ENCODE measurements around the gene NFATC1.
"Not testable (repeated sequence)": the region's sequence is repeated elsewhere in the genome, so short reads cannot be mapped to it uniquely, and the experiment has no call there.

NFATC1 gene

GRCh38 chr18:79477711-79478483, 82.2 kb downstream of the NFATC1 start:
- DNase-seq (ENCODE audit: low read depth), result no peak
- no peak overlapping the region for H3K4me3 ChIP-seq (ENCODE audit: low read depth, low read length)
- no peak for TF ChIP-seq CTCF (IDR thresholded peaks at IDR 0.05; ENCODE audit: low read depth, low read length, missing control alignments)

- no peak for DNase-seq (ENCODE audit: low read depth)
- no peak overlapping the region for H3K4me3 ChIP-seq (ENCODE audit: low read depth, low read length)
- no peak for TF ChIP-seq CTCF (IDR thresholded peaks at IDR 0.05; ENCODE audit: low read depth, low read length, missing control alignments)
These were observed 82.9 kb downstream of the NFATC1 start for GRCh38 chr18:79478484-79479115.

- no peak for DNase-seq (ENCODE audit: low read depth)
- H3K4me3 ChIP-seq (ENCODE audit: low read depth, low read length), result no peak overlapping the region
- TF ChIP-seq CTCF (IDR thresholded peaks at IDR 0.05; ENCODE audit: low read depth, low read length, missing control alignments), result no peak
These were observed 83.5 kb downstream of the NFATC1 start for GRCh38 chr18:79479116-79479760.

GRCh38 chr18:79479761-79480161, 84.0 kb downstream of the NFATC1 start:
- DNase-seq (ENCODE audit: low read depth), result no peak
- no peak for TF ChIP-seq CTCF (IDR thresholded peaks at IDR 0.05; ENCODE audit: low read depth, low read length, missing control alignments)
- H3K4me3 ChIP-seq (ENCODE audit: low read depth, low read length), result no peak overlapping the region

- no peak for DNase-seq (ENCODE audit: low read depth)
- TF ChIP-seq CTCF (IDR thresholded peaks at IDR 0.05; ENCODE audit: low read depth, low read length, missing control alignments), result no peak
- no peak overlapping the region for H3K4me3 ChIP-seq (ENCODE audit: low read depth, low read length)
These were observed 84.7 kb downstream of the NFATC1 start for GRCh38 chr18:79480171-79481045.

GRCh38 chr18:79481046-79481790, 85.5 kb downstream of the NFATC1 start:
- H3K4me3 ChIP-seq (ENCODE audit: low read depth, low read length), result no peak overlapping the region
- no peak for DNase-seq (ENCODE audit: low read depth)
- TF ChIP-seq CTCF (IDR thresholded peaks at IDR 0.05; ENCODE audit: low read depth, low read length, missing control alignments), result no peak

GRCh38 chr18:79483393-79483792, 87.7 kb downstream of the NFATC1 start:
- DNase-seq (ENCODE audit: low read depth); H3K4me3 ChIP-seq (ENCODE audit: low read depth, low read length): not testable (repeated sequence)
